Right lobe of liver (tissue), 6 donors: ENCODE data around the gene CLCF1. TPM values are rescaled to one million over a fixed set of nuclear protein-coding genes. Genes with fewer than 3 reads are reported as not detected.

Experiments used
- ATAC-seq, 4 donors: fragments of 200-7000 bp; cut with Tn5 transposase; one replicate each; pipeline ENCODE4 v1.9.1; 2020; ENCODE audit warnings: mild to moderate bottlenecking in 4 of 4, moderate library complexity in 4 of 4
- DNase-seq, 3 donors: peaks; one replicate each; pipeline ENCODE4 v3.0.0-alpha.2; 2020
- H3K27ac ChIP-seq, 3 donors: fragments of 200-600 bp; one replicate each; pipeline ENCODE4 v1.8.0; 2022
- H3K27me3 ChIP-seq, 2 donors: fragments of 200-600 bp; one replicate each; pipeline ENCODE4 v1.8.0; 2022
- H3K36me3 ChIP-seq, 4 donors: fragments of 200-600 bp; sonication (generic) in 1 of 4; one replicate each; pipeline versions ENCODE4 v1.5.1 to v1.8.0; 2017 to 2022; ENCODE audit warnings: control low read depth in 1 of 4
- H3K4me1 ChIP-seq, 4 donors: fragments of 200-600 bp; sonication (generic) in 1 of 4; one replicate each; pipeline versions ENCODE4 v1.5.1 to v1.8.0; 2017 to 2022; ENCODE audit warnings: control low read depth in 1 of 4
- H3K4me3 ChIP-seq, 3 donors: fragments of 200-600 bp; one replicate each; pipeline ENCODE4 v1.8.0; 2022
- H3K9me3 ChIP-seq, 4 donors: fragments of 200-600 bp; sonication (generic) in 1 of 4; one replicate each; pipeline versions ENCODE4 v1.5.1 to v1.8.0; 2017 to 2022; ENCODE audit warnings: control low read depth in 1 of 4
- POLR2A ChIP-seq: fragments of 450-650 bp; IDR thresholded peaks from one replicate; pipeline ENCODE4 v1.6.1; 2017; ENCODE audit warnings: antibody characterized with exemption, mild to moderate bottlenecking
- WGBS: methylation state at CpG from one replicate; pipeline ENCODE4 v1.1.6; 2018; ENCODE audit warnings: low coverage, low lambda C conversion rate; ENCODE audit not compliant: insufficient coverage; ENCODE audit errors: missing lambda C conversion rate; 5-methylcytosine and 5-hydroxymethylcytosine counted together
- intact Hi-C, 2 donors: fragments of 100-400 bp; cut with DNase I; formaldehyde crosslinking; loops; one replicate each; pipeline versions ENCODE4 v1.11.2 to v1.14.1; 2022
- small RNA-seq, 2 experiments: library from RNA; depleted of rRNA; stranded (forward); fragments of <200 nt; gene quantifications; one replicate each; pipeline ENCODE3, GENCODE V24; 2016
- total RNA-seq, 6 experiments: library from RNA; depleted of rRNA in 2 of 6; stranded (reverse); fragments of >200 nt in 2 of 6; fragmentation: NEBNext Ultra II Directional in 3 of 6; extraction: Animal tissue kit (Norgen Biotek cat#: 25700) in 3 of 6; gene quantifications; one replicate each; pipeline versions ENCODE4 v1.1.0 to v1.2.4, GENCODE V29; 2016 to 2023
- TF ChIP-seq, protein P1 (sequence below), 4 donors: fragments of 200-600 bp in 3 of 4; fragments of 450-650 bp in 1 of 4; IDR thresholded peaks; one replicate each; pipeline versions ENCODE4 v1.5.1 to v1.8.0; 2016 to 2022; ENCODE audit warnings: antibody characterized with exemption in 4 of 4, mild to moderate bottlenecking in 2 of 4
- donor health status: DM: no; HTN: yes; CAD: no.
- donor health status: DM: no; HTN: no; CAD: no.
- donor health status: DM: no; HTN: no; CAD: no.
- donor health status: DM: no; HTN: yes; CAD: no.
- donor health status: DM: no; HTN: yes; CAD: no.

The CLCF1 gene
- total RNA-seq, 6 experiments from 2014 or later, result 0.44 to 3.8 (median 1.3) TPM

DNA sequence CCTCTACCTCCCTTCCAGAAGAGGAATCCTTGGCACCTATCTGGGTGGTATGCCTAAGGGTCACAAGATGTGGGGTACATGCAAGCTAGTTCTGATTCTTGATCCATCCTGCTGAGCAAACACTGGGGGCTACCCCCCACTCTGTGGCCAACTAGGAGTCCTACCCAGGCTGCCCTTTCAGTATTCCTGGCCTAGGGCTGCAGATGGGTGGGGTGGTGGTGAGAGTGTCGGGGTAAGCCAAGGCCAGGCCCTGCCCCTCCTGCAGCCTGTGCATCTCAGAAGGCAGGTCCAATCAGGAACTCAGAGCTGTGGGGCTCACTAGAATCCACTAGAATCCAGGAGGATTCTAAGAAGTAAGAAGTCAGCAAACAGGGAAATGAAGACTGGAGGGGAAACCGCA lies 59.2 kb downstream of the CLCF1 start:
- Histone ChIP-seq H3K27ac (no peak overlapping the region), H3K27me3 (no peaks in the 10 kb centered on the region), H3K36me3 (peaks cover 0 to 9% (median 0%) of the 10 kb centered on the region in 4 donors), H3K4me3 (no peak overlapping the region), H3K4me1 (peaks cover 0 to 7% (median 0%) of the 10 kb centered on the region in 4 donors), H3K9me3 (no peaks in the 10 kb centered on the region)
- WGBS, result 100% methylated on average over 1 of the region's 2 CpGs
- DNase-seq, result no peak
- TF ChIP-seq POLR2A, result no peak
- TF ChIP-seq, protein P1, sequence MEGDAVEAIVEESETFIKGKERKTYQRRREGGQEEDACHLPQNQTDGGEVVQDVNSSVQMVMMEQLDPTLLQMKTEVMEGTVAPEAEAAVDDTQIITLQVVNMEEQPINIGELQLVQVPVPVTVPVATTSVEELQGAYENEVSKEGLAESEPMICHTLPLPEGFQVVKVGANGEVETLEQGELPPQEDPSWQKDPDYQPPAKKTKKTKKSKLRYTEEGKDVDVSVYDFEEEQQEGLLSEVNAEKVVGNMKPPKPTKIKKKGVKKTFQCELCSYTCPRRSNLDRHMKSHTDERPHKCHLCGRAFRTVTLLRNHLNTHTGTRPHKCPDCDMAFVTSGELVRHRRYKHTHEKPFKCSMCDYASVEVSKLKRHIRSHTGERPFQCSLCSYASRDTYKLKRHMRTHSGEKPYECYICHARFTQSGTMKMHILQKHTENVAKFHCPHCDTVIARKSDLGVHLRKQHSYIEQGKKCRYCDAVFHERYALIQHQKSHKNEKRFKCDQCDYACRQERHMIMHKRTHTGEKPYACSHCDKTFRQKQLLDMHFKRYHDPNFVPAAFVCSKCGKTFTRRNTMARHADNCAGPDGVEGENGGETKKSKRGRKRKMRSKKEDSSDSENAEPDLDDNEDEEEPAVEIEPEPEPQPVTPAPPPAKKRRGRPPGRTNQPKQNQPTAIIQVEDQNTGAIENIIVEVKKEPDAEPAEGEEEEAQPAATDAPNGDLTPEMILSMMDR (IDR thresholded peaks at IDR 0.05), result no peak
- intact Hi-C loops, result loop anchor here in 1 of 2 donors (5.0 kb wide), 1 partner anchor 52 kb away; no protein-coding TSS in a partner anchor
- no peak for ATAC-seq

Small RNAs within 50 kb of the gene (small RNA-seq; reads per million reads assigned to genes)
- gene RN7SKP239, result 0 reads per million in 2 experiments
- 0 reads per million in 2 experiments for gene RNU6-1238P

Other genes starting within 250 kb of the CLCF1 start
- 10 to 100 TPM; 24.5 to 43.9 (median 28.5) TPM for gene GRK2, start 107.1 kb downstream of the CLCF1 start, total RNA-seq
- 10 to 100 TPM in 4 of 6 experiments, 1 to 10 TPM in 2; 7.7 to 14.1 (median 10.4) TPM for gene ANKRD13D, start 84.3 kb downstream of the CLCF1 start, total RNA-seq
- 10 to 100 TPM; 10.9 to 17.9 (median 14.5) TPM for gene SSH3, start 70.1 kb downstream of the CLCF1 start, total RNA-seq
- gene POLD4, start 20.1 kb downstream of the CLCF1 start, total RNA-seq, result 100 to 1,000 TPM in 2 of 6 experiments, 10 to 100 TPM in 4; 70.5 to 216 (median 97.9) TPM
- gene RAD9A, start 18.4 kb upstream of the CLCF1 start, total RNA-seq, result 10 to 100 TPM in 2 of 6 experiments, 1 to 10 TPM in 4; 5.3 to 13.2 (median 6.2) TPM
- gene PPP1CA, start 28.3 kb upstream of the CLCF1 start, total RNA-seq, result 100 to 1,000 TPM in 2 of 6 experiments, 10 to 100 TPM in 4; 64.2 to 102 (median 71.1) TPM
- gene TBC1D10C, start 30.5 kb upstream of the CLCF1 start, total RNA-seq, result 1 to 10 TPM in 5 of 6 experiments, under 1 TPM in 1; 0.73 to 2.7 (median 1.9) TPM
- under 1 TPM in 5 of 6 experiments, not detected in 1; 0.12 to 0.31 (median 0.22) TPM for gene CARNS1, start 42.1 kb upstream of the CLCF1 start, total RNA-seq
- 10 to 100 TPM; 18.8 to 37.1 (median 27.1) TPM for gene RPS6KB2, start 54.9 kb upstream of the CLCF1 start, total RNA-seq
- 1 to 10 TPM in 4 of 6 experiments, under 1 TPM in 2; 0.72 to 2.8 (median 2.1) TPM for gene PTPRCAP, start 64.1 kb upstream of the CLCF1 start, total RNA-seq
- 10 to 100 TPM; 28.5 to 58.6 (median 40.4) TPM for gene CORO1B, start 69.9 kb upstream of the CLCF1 start, total RNA-seq
- not detected for gene GPR152, start 79.1 kb upstream of the CLCF1 start, total RNA-seq
- gene CABP4, start 81.8 kb upstream of the CLCF1 start, total RNA-seq, result 1 to 10 TPM in 4 of 6 experiments, under 1 TPM in 2; 0.55 to 1.7 (median 1.2) TPM
- gene TMEM134, start 95.7 kb upstream of the CLCF1 start, total RNA-seq, result 100 to 1,000 TPM in 2 of 6 experiments, 10 to 100 TPM in 4; 29.1 to 133 (median 40.9) TPM
- 10 to 100 TPM; 20.8 to 33.9 (median 25.7) TPM for gene AIP, start 109.4 kb upstream of the CLCF1 start, total RNA-seq
- gene PITPNM1, start 131.8 kb upstream of the CLCF1 start, total RNA-seq, result 10 to 100 TPM in 4 of 6 experiments, 1 to 10 TPM in 2; 8.6 to 21.3 (median 15.0) TPM
- gene CDK2AP2, start 134.6 kb upstream of the CLCF1 start, total RNA-seq, result 10 to 100 TPM; 45.2 to 74.9 (median 55.7) TPM
- not detected for gene CABP2, start 149.8 kb upstream of the CLCF1 start, total RNA-seq
- gene GSTP1, start 210.2 kb upstream of the CLCF1 start, total RNA-seq, result 10 to 100 TPM; 16.6 to 51.4 (median 32.3) TPM
- gene NDUFV1, start 233.3 kb upstream of the CLCF1 start, total RNA-seq, result 100 to 1,000 TPM; 151 to 214 (median 163) TPM